ENCODE results near the gene RASSF3. TPM values are rescaled to one million over a fixed set of nuclear protein-coding genes. Genes with fewer than 3 reads are reported as not detected.

Gene RASSF3
- total RNA-seq, 1 donor from 2014 or later, result 43.5 TPM

DNA sequence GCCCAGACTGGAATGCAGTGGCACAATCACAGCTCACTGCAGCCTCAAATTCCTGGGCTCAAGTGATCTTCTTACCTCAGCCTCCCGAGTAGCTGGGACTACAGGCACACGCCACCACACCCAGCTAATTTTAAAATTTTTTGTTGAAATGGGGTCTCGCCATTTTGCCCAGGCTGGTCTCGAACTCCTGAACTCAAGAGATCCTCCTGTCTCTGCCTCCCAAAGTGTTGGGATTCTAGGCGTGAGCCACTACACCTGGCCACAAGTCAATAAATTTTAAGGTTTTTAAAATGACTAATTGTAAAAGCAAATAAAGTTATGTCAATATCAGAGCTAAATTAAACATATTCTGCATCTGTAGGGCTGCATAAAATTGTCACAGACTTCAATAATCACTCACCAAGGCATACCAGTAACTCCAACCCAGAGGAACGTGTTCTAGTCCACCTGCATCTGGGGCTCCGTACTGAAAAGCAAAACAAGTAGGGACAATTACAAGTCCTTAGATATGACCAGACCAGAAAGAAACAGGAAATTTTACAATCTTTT, 135.0 kb downstream of the RASSF3 start:
- H3K27me3 Mint-ChIP-seq (ENCODE audit: unreplicated experiment), result peaks cover 2% of the 10 kb centered on the region
- H3K36me3 Mint-ChIP-seq (ENCODE audit: low read depth, unreplicated experiment), result peaks cover 26% of the 10 kb centered on the region
- no peaks in the 10 kb centered on the region for H3K4me1 Mint-ChIP-seq (ENCODE audit: unreplicated experiment)
- no peak overlapping the region for H3K4me3 Mint-ChIP-seq (ENCODE audit: unreplicated experiment)
- no peak for DNase-seq (ENCODE audit: low spot score)
- H3K9me3 Mint-ChIP-seq (ENCODE audit: unreplicated experiment), result no peaks in the 10 kb centered on the region
- TF ChIP-seq CTCF (IDR thresholded peaks at IDR 0.05; ENCODE audit: unreplicated experiment), result no peak
- H3K27ac Mint-ChIP-seq (ENCODE audit: unreplicated experiment), result peak overlapping the region; percentile 42

GRCh38 chr12:64745980-64746379, 135.7 kb downstream of the RASSF3 start:
- no peak overlapping the region for H3K27ac Mint-ChIP-seq (ENCODE audit: unreplicated experiment)
- H3K36me3 Mint-ChIP-seq (ENCODE audit: low read depth, unreplicated experiment), result peaks cover 23% of the 10 kb centered on the region

DNA sequence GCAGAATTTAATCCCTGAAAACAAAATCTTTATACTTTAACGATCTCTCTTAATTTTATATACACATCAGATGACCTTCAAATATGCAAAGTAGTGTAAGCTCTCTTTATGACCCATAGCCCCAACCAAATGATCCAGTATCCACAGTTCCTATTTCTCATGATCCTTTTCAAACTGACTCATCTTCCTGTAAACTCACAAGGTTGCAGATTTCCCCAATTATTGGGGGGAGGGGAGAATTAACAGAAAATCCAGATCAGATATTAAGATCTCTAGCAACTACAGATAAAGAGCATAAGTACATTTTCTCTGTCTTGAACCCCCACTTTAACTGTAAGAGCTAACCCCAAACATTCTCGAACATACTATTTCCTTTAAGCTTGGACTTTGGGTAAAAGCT, 136.4 kb downstream of the RASSF3 start:
- Mint-ChIP-seq H3K4me1 (ENCODE audit: unreplicated experiment) (no peaks in the 10 kb centered on the region), H3K27ac (ENCODE audit: unreplicated experiment) (no peak overlapping the region), H3K9me3 (ENCODE audit: unreplicated experiment) (no peaks in the 10 kb centered on the region), H3K4me3 (ENCODE audit: unreplicated experiment) (no peak overlapping the region), H3K36me3 (ENCODE audit: low read depth, unreplicated experiment) (peaks cover 23% of the 10 kb centered on the region), H3K27me3 (ENCODE audit: unreplicated experiment) (peaks cover 2% of the 10 kb centered on the region)
- DNase-seq (ENCODE audit: low spot score), result no peak
- TF ChIP-seq CTCF (IDR thresholded peaks at IDR 0.05; ENCODE audit: unreplicated experiment), result no peak

More at GRCh38 chr12:64745980-64746379, 135.7 kb downstream of the RASSF3 start:
- Mint-ChIP-seq H3K4me1 (ENCODE audit: unreplicated experiment) (no peaks in the 10 kb centered on the region), H3K4me3 (ENCODE audit: unreplicated experiment) (no peak overlapping the region), H3K9me3 (ENCODE audit: unreplicated experiment) (no peaks in the 10 kb centered on the region), H3K27me3 (ENCODE audit: unreplicated experiment) (peaks cover 2% of the 10 kb centered on the region)
- no peak for DNase-seq (ENCODE audit: low spot score)
- no peak for TF ChIP-seq CTCF (IDR thresholded peaks at IDR 0.05; ENCODE audit: unreplicated experiment)

Small RNA genes lying within 50 kb of the gene (microRNA-seq; reads per million reads assigned to microRNA genes)
- gene MIR548C (ENCODE audit: unreplicated experiment), result not detected
- gene MIR548Z (ENCODE audit: unreplicated experiment), result not detected

Other genes starting within 250 kb of the RASSF3 start
- gene C12orf56, start 219.7 kb upstream of the RASSF3 start, total RNA-seq (ENCODE audit: unreplicated experiment), result 0.62 TPM
- gene XPOT, start 206.1 kb upstream of the RASSF3 start, total RNA-seq (ENCODE audit: unreplicated experiment), result 46.5 TPM
- 20.6 TPM for gene TBK1, start 158.4 kb upstream of the RASSF3 start, total RNA-seq (ENCODE audit: unreplicated experiment)
- 80.2 TPM for gene GNS, start 148.9 kb downstream of the RASSF3 start, total RNA-seq (ENCODE audit: unreplicated experiment)
- 3.6 TPM for gene TBC1D30, start 214.2 kb downstream of the RASSF3 start, total RNA-seq (ENCODE audit: unreplicated experiment)